Spleen (tissue), 11 donors: ENCODE measurements around the gene MYO5B. TPM values are rescaled to one million over a fixed set of nuclear protein-coding genes. Genes with fewer than 3 reads are reported as not detected.

ENCODE experiments used
- DNase-seq: peaks from one replicate; pipeline ENCODE4 v3.0.0-alpha.2; 2020
- H3K27ac ChIP-seq, 8 donors: fragments of 200-600 bp; sonication (generic) in 7 of 8; 1 replicate in 4 of 8; 2 replicates in 4 of 8; pipeline versions ENCODE4 v1.5.0 to v1.8.0; 2016 to 2021; ENCODE audit warnings: inconsistent platforms in 4 of 8, mild to moderate bottlenecking in 4 of 8, moderate library complexity in 1 of 8
- H3K27me3 ChIP-seq, 7 donors: fragments of 200-600 bp; sonication (generic) in 6 of 7; replicated peaks in 1 of 7; 1 replicate in 4 of 7; 2 replicates in 3 of 7; pipeline versions ENCODE4 v1.5.0 to v1.8.0; 2016 to 2021; ENCODE audit warnings: inconsistent platforms in 3 of 7, mild to moderate bottlenecking in 1 of 7
- H3K36me3 ChIP-seq, 6 donors: fragments of 200-600 bp; sonication (generic) in 5 of 6; 1 replicate in 4 of 6; 2 replicates in 2 of 6; pipeline versions ENCODE4 v1.5.0 to v1.8.0; 2016 to 2021; ENCODE audit warnings: inconsistent platforms in 2 of 6
- H3K4me1 ChIP-seq, 6 donors: fragments of 200-600 bp; sonication (generic) in 5 of 6; 1 replicate in 3 of 6; 2 replicates in 3 of 6; pipeline versions ENCODE4 v1.5.0 to v1.8.0; 2016 to 2021; ENCODE audit warnings: inconsistent platforms in 3 of 6
- H3K4me3 ChIP-seq, 8 donors: fragments of 200-600 bp; sonication (generic) in 7 of 8; 1 replicate in 4 of 8; 2 replicates in 4 of 8; pipeline versions ENCODE4 v1.5.0 to v1.8.0; 2016 to 2021; ENCODE audit warnings: inconsistent platforms in 4 of 8, mild to moderate bottlenecking in 4 of 8, moderate library complexity in 2 of 8
- H3K9me3 ChIP-seq, 8 donors: fragments of 200-600 bp; sonication (generic) in 7 of 8; 1 replicate in 4 of 8; 2 replicates in 4 of 8; pipeline versions ENCODE4 v1.5.0 to v1.8.0; 2016 to 2021; ENCODE audit warnings: inconsistent platforms in 4 of 8
- POLR2A ChIP-seq, 3 donors: fragments of 450-650 bp; IDR thresholded peaks; one replicate each; pipeline ENCODE4 v1.5.1; 2017; ENCODE audit warnings: antibody characterized with exemption in 3 of 3, mild to moderate bottlenecking in 1 of 3
- POLR2AphosphoS5 ChIP-seq, 3 donors: sonication (generic); formaldehyde crosslinking; IDR thresholded peaks; one replicate each; pipeline ENCODE4 v1.5.1; 2017; ENCODE audit warnings: antibody characterized with exemption in 3 of 3
- whole genome bisulfite sequencing, 5 donors: extraction: QIAGEN DNeasy Blood & Tissue Kit in 3 of 5; methylation state at CpG; one replicate each; pipeline versions ENCODE4 v1.1.5 to v1.1.7; 2013 to 2018; 5-methylcytosine and 5-hydroxymethylcytosine counted together
- intact Hi-C: fragments of 100-400 bp; cut with DNase I; formaldehyde crosslinking; loops from one replicate; pipeline ENCODE4 v1.15.0; 2023; ENCODE audit warnings: low total_unique reads
- polyA plus RNA-seq, 3 donors: library from polyadenylated mRNA; stranded (reverse); fragments of 200-250 nt; gene quantifications; one replicate each; pipeline ENCODE4 v1.2.1, GENCODE V29; 2013
- total RNA-seq, 7 donors: library from RNA; depleted of rRNA in 3 of 7; stranded (reverse); fragments of >200 nt in 3 of 7; fragmentation: NEBNext Ultra II Directional in 4 of 7; extraction: Animal tissue kit (Norgen Biotek cat#: 25700) in 4 of 7; gene quantifications; one replicate each; pipeline versions ENCODE4 v1.1.0 to v1.2.1, GENCODE V29; 2016 to 2021
- TF ChIP-seq, protein P1 (sequence below), 11 experiments: fragments of 200-600 bp in 7 of 11; fragments of 450-650 bp in 4 of 11; sonication (generic) in 4 of 11; IDR thresholded peaks in 8 of 11; conservative IDR thresholded peaks in 3 of 11; 1 replicate in 7 of 11; 2 replicates in 4 of 11; pipeline versions ENCODE4 v1.4.0 to v1.8.0; 2016 to 2021; ENCODE audit warnings: antibody characterized with exemption in 11 of 11, inconsistent platforms in 4 of 11, mild to moderate bottlenecking in 1 of 11
- donor health status: healthy with polysubstance abuse.
- donor health status: DM: no; HTN: no; CAD: no; lungs with moderate emphysema.
- donor health status: DM: no; HTN: no; CAD: no.
- donor health status: Bipolar disorder and iron deficiency.
- donor health status: healthy.
- donor health status: DM: no; HTN: no; CAD: no.
- donor health status: DM: yes; HTN: yes; CAD: no.

The MYO5B gene
- total and polyA plus RNA-seq, 10 donors: 0.74 to 6.0 (median 2.4) TPM

DNA sequence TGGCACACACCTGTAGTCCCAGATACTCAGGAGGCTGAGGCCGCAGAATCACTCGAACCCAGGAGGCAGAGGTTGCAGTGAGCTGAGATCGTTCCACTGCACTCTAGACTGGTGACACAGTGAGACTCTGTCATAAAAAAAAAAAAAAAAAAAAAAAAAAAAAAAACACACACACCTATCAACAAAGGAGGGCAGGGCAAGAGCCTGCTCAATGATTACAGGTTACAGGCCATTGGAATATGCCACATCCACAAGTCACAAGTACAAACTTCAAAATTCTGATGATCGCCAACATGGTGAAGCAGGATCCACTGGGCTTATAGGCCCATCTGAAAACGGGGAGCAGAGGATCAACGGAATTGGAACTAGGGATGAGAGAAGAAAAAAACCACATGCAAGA, 6.3 kb downstream of the MYO5B start:
- Histone ChIP-seq H3K27ac (peak overlapping the region in 1 of 8 donors; percentile 56), H3K36me3 (no peaks in the 10 kb centered on the region), H3K4me1 (peaks cover 0 to 8% (median 5%) of the 10 kb centered on the region in 6 donors), H3K9me3 (no peaks in the 10 kb centered on the region), H3K27me3 (peaks cover 0 to 73% (median 12%) of the 10 kb centered on the region in 7 donors), H3K4me3 (no peak overlapping the region)
- no peak for DNase-seq
- TF ChIP-seq, protein P1, sequence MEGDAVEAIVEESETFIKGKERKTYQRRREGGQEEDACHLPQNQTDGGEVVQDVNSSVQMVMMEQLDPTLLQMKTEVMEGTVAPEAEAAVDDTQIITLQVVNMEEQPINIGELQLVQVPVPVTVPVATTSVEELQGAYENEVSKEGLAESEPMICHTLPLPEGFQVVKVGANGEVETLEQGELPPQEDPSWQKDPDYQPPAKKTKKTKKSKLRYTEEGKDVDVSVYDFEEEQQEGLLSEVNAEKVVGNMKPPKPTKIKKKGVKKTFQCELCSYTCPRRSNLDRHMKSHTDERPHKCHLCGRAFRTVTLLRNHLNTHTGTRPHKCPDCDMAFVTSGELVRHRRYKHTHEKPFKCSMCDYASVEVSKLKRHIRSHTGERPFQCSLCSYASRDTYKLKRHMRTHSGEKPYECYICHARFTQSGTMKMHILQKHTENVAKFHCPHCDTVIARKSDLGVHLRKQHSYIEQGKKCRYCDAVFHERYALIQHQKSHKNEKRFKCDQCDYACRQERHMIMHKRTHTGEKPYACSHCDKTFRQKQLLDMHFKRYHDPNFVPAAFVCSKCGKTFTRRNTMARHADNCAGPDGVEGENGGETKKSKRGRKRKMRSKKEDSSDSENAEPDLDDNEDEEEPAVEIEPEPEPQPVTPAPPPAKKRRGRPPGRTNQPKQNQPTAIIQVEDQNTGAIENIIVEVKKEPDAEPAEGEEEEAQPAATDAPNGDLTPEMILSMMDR (IDR thresholded peaks at IDR 0.05 in 8 of 11, conservative IDR thresholded peaks at IDR 0.05 in 3 of 11): no peak
- TF ChIP-seq POLR2A (IDR thresholded peaks at IDR 0.05) (no peak), POLR2AphosphoS5 (IDR thresholded peaks at IDR 0.05) (no peak)
- intact Hi-C loops: no loop called here
- 79 to 96% (median 88%) methylated on average over 6 of the region's 6 CpGs for WGBS, 5 donors

DNA sequence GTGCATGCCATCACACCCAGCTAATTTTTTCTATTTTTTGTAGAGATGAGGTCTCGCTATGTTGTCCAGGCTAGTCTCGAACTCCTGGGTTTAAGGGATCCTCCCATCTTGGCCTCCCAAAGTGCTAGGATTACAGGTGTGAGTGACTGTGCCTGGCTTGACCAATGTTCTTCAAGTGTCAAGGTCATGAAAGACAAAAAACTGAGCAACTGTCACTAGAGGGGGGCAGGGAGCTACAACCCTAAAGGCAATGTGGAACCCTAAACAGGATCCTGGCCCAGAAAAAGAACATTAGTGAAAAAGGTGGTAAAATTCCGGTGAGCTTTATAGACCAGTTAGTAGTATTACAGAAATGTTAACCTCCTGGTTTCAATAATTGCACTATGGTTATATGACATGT, 7.3 kb downstream of the MYO5B start:
- Histone ChIP-seq H3K4me3 (no peak overlapping the region), H3K27me3 (peaks cover 0 to 70% (median 4%) of the 10 kb centered on the region in 7 donors), H3K9me3 (no peaks in the 10 kb centered on the region), H3K27ac (no peak overlapping the region), H3K36me3 (no peaks in the 10 kb centered on the region), H3K4me1 (peaks cover 0 to 4% (median 0%) of the 10 kb centered on the region in 6 donors)
- intact Hi-C loops: no loop called here
- DNase-seq: no peak
- WGBS, 5 donors: 87 to 91% (median 89%) methylated on average over 3 of the region's 3 CpGs
- TF ChIP-seq POLR2AphosphoS5 (IDR thresholded peaks at IDR 0.05): no peak
- no peak for TF ChIP-seq POLR2A (IDR thresholded peaks at IDR 0.05)
- TF ChIP-seq, protein P1 (IDR thresholded peaks at IDR 0.05 in 8 of 11, conservative IDR thresholded peaks at IDR 0.05 in 3 of 11): no peak

DNA sequence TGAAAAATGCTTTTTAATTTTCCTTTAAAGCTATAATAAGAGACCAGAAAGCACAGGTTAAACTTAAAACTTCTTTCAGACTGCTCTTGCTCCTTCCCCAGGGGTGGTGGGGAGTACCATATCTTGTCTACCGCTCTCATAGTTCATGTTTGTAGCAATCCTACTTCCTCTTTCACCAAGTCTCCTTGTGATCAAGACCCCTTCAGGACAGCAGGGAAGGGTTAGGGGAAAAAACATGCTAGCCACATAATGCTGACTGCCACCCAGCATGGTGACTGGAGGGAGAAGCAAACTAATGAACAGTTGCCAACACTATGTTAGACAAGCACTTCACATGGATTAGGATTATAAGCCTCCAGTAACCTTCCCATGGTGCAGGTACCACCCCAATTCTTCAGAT, 8.6 kb downstream of the MYO5B start:
- WGBS, 5 donors: 52 to 80% (median 58%) methylated on average over 1 of the region's 1 CpG
- Histone ChIP-seq H3K9me3 (no peaks in the 10 kb centered on the region), H3K4me3 (no peak overlapping the region), H3K27ac (no peak overlapping the region), H3K27me3 (peaks cover 0 to 67% (median 3%) of the 10 kb centered on the region in 7 donors), H3K36me3 (no peaks in the 10 kb centered on the region), H3K4me1 (peaks cover 0 to 4% (median 0%) of the 10 kb centered on the region in 6 donors)
- TF ChIP-seq POLR2AphosphoS5 (IDR thresholded peaks at IDR 0.05) (no peak), POLR2A (IDR thresholded peaks at IDR 0.05) (no peak)
- TF ChIP-seq, protein P1 (IDR thresholded peaks at IDR 0.05 in 8 of 11, conservative IDR thresholded peaks at IDR 0.05 in 3 of 11): no peak
- DNase-seq: no peak
- intact Hi-C loops: no loop called here

- no peak for DNase-seq
- no peaks in the 10 kb centered on the region for H3K4me1 ChIP-seq
- 75 to 85% (median 82%) methylated on average over 5 of the region's 5 CpGs for WGBS, 5 donors
- peaks cover 0 to 55% (median 3%) of the 10 kb centered on the region in 7 donors for H3K27me3 ChIP-seq
- no peak overlapping the region for H3K4me3 ChIP-seq
- TF ChIP-seq POLR2A (IDR thresholded peaks at IDR 0.05) (no peak), POLR2AphosphoS5 (IDR thresholded peaks at IDR 0.05) (no peak)
- TF ChIP-seq, protein P1 (IDR thresholded peaks at IDR 0.05 in 8 of 11, conservative IDR thresholded peaks at IDR 0.05 in 3 of 11): no peak
- intact Hi-C loops: no loop called here
- no peaks in the 10 kb centered on the region for H3K36me3 ChIP-seq
- no peak overlapping the region for H3K27ac ChIP-seq
- H3K9me3 ChIP-seq: no peaks in the 10 kb centered on the region
These were observed 11.4 kb downstream of the MYO5B start for GRCh38 chr18:50183556-50183955.
